GM19468 (cell line): ENCODE results near the gene AMOTL1.
"Not testable (repeated sequence)": the region's sequence is repeated elsewhere in the genome, so short reads cannot be mapped to it uniquely, and the experiment has no call there.

Experiments used
- ATAC-seq: cut with Tn5 transposase; IDR thresholded peaks from one replicate; pipeline ENCODE4 v1.9.1; 2021; ENCODE audit warnings: mild to moderate bottlenecking, moderate library complexity, moderate number of reproducible peaks; ENCODE audit not compliant: unreplicated experiment; ENCODE audit errors: extremely low read depth

The AMOTL1 gene

GRCh38 chr11:94790197-94790596 is 22.0 kb downstream of the AMOTL1 start:
- no peak for ATAC-seq

GRCh38 chr11:94790661-94791180 is 22.6 kb downstream of the AMOTL1 start:
- no peak for ATAC-seq

GRCh38 chr11:94791216-94791889 is 23.2 kb downstream of the AMOTL1 start:
- ATAC-seq = no peak

- ATAC-seq = not testable (repeated sequence)
These were observed 23.8 kb downstream of the AMOTL1 start for GRCh38 chr11:94791942-94792341.

- no peak for ATAC-seq
These were observed 24.3 kb downstream of the AMOTL1 start for GRCh38 chr11:94792451-94792850.

GRCh38 chr11:94793002-94793401 is 24.8 kb downstream of the AMOTL1 start:
- ATAC-seq = no peak

- no peak for ATAC-seq
These were observed 25.7 kb downstream of the AMOTL1 start for GRCh38 chr11:94793822-94794221.

GRCh38 chr11:94794287-94795168 is 26.4 kb downstream of the AMOTL1 start:
- ATAC-seq = no peak

GRCh38 chr11:94795476-94796189 is 27.5 kb downstream of the AMOTL1 start:
- ATAC-seq = no peak

GRCh38 chr11:94796190-94796580 is 28.0 kb downstream of the AMOTL1 start:
- no peak for ATAC-seq

GRCh38 chr11:94796863-94797262 is 28.7 kb downstream of the AMOTL1 start:
- ATAC-seq = no peak

GRCh38 chr11:94799726-94800125 is 31.6 kb downstream of the AMOTL1 start:
- no peak for ATAC-seq

- ATAC-seq = no peak
These were observed 32.3 kb downstream of the AMOTL1 start for GRCh38 chr11:94800414-94800813.

- no peak for ATAC-seq
These were observed 33.8 kb downstream of the AMOTL1 start for GRCh38 chr11:94801866-94802460.

GRCh38 chr11:94802501-94802900 is 34.3 kb downstream of the AMOTL1 start:
- no peak for ATAC-seq

GRCh38 chr11:94803491-94803890 is 35.3 kb downstream of the AMOTL1 start:
- ATAC-seq = no peak

- ATAC-seq = no peak
These were observed 36.7 kb downstream of the AMOTL1 start for GRCh38 chr11:94804874-94805273.

GRCh38 chr11:94806014-94806413 is 37.9 kb downstream of the AMOTL1 start:
- ATAC-seq = no peak

- ATAC-seq = no peak
These were observed 38.3 kb downstream of the AMOTL1 start for GRCh38 chr11:94806419-94806818.

GRCh38 chr11:94809251-94809650 is 41.1 kb downstream of the AMOTL1 start:
- no peak for ATAC-seq
